Psoas muscle (tissue), 8 donors: ENCODE data around the gene ABLIM2. TPM values are rescaled to one million over a fixed set of nuclear protein-coding genes. Genes with fewer than 3 reads are reported as not detected.
A peak's percentile ranks its signal among the peaks of the same experiment; 100 is the strongest.
"Not testable (repeated sequence)": the region's sequence is repeated elsewhere in the genome, so short reads cannot be mapped to it uniquely, and the experiment has no call there.

Source experiments
- ATAC-seq, 4 donors: fragments of 200-7000 bp; cut with Tn5 transposase; one replicate each; pipeline ENCODE4 v1.9.1; 2020; ENCODE audit warnings: moderate library complexity in 3 of 4, mild to moderate bottlenecking in 2 of 4
- DNase-seq, 2 donors: peaks; one replicate each; pipeline ENCODE4 v3.0.0-alpha.2; 2020
- H3K27ac ChIP-seq: fragments of 200-600 bp; one replicate; pipeline ENCODE4 v1.8.0; 2022
- H3K27me3 ChIP-seq, 3 donors: fragments of 200-600 bp in 1 of 3; one replicate each; pipeline versions ENCODE4 v1.6.1 to v1.8.0; 2013 to 2022; ENCODE audit warnings: low read length in 2 of 3, mild to moderate bottlenecking in 2 of 3, moderate library complexity in 1 of 3; ENCODE audit not compliant: insufficient read depth in 3 of 3
- H3K36me3 ChIP-seq, 2 donors: fragments of 200-600 bp in 1 of 2; one replicate each; pipeline versions ENCODE4 v1.6.1 to v1.8.0; 2013 to 2022; ENCODE audit warnings: low read depth in 1 of 2, mild to moderate bottlenecking in 1 of 2, moderate library complexity in 1 of 2; ENCODE audit not compliant: insufficient read depth in 1 of 2
- H3K4me1 ChIP-seq: fragments of 200-600 bp; one replicate; pipeline ENCODE4 v1.8.0; 2022
- H3K4me3 ChIP-seq: fragments of 200-600 bp; one replicate; pipeline ENCODE4 v1.8.0; 2022; ENCODE audit warnings: mild to moderate bottlenecking
- H3K9me3 ChIP-seq: fragments of 200-600 bp; one replicate; pipeline ENCODE4 v1.8.0; 2022
- CTCF ChIP-seq: fragments of 200-600 bp; IDR thresholded peaks from one replicate; pipeline ENCODE4 v1.8.0; 2022; ENCODE audit warnings: antibody characterized with exemption
- WGBS, 3 donors: extraction: QIAGEN DNeasy Blood & Tissue Kit; methylation state at CpG; one replicate each; pipeline versions ENCODE4 v1.1.6 to v1.1.7; 2013; 5-methylcytosine and 5-hydroxymethylcytosine counted together
- intact Hi-C, 2 donors: fragments of 100-400 bp; cut with DNase I; formaldehyde crosslinking; loops; one replicate each; pipeline versions ENCODE4 v1.11.0 to v1.14.2; 2022
- polyA plus RNA-seq, 3 donors: library from polyadenylated mRNA; stranded (reverse); fragments of 200-250 nt; gene quantifications; one replicate each; pipeline ENCODE4 v1.2.3, GENCODE V29; 2013
- total RNA-seq, 4 donors: library from RNA; stranded (reverse); fragmentation: NEBNext Ultra II Directional in 2 of 4; extraction: Animal tissue kit (Norgen Biotek cat#: 25700) in 2 of 4; gene quantifications; one replicate each; pipeline versions ENCODE4 v1.2.1 to v1.2.4, GENCODE V29; 2021 to 2023
- donor health status: healthy with polysubstance abuse.
- donor health status: DM: no; HTN: no; CAD: no; lungs with moderate emphysema.
- donor health status: Bipolar disorder and iron deficiency.
- donor health status: healthy.
- donor health status: DM: yes; HTN: yes; CAD: no.
- donor health status: DM: no; HTN: no; CAD: no.
- donor health status: DM: no; HTN: no; CAD: no.
- donor health status: DM: yes; HTN: yes; CAD: no.

The ABLIM2 gene
- total and polyA plus RNA-seq, 7 donors, result 82.2 to 956 (median 292) TPM

GRCh38 chr4:7926822-7927221, 231.8 kb downstream of the ABLIM2 start:
- no peak for TF ChIP-seq CTCF
- peaks cover 4% of the 10 kb centered on the region for H3K4me1 ChIP-seq
- H3K27ac ChIP-seq, result no peak overlapping the region
- intact Hi-C loops, result loop anchor here (1.0 to 5.0 kb wide), 2 partner anchors 120 to 123 kb away; no protein-coding TSS in a partner anchor
- ATAC-seq (no peak), DNase-seq (no peak)
- no peaks in the 10 kb centered on the region for H3K36me3 ChIP-seq
- 89 to 96% (median 93%) methylated on average over 7 of the region's 7 CpGs for WGBS, 3 donors
- no peaks in the 10 kb centered on the region for H3K27me3 ChIP-seq
- H3K9me3 ChIP-seq, result no peaks in the 10 kb centered on the region
- no peak overlapping the region for H3K4me3 ChIP-seq

GRCh38 chr4:7924570-7924969, 234.0 kb downstream of the ABLIM2 start:
- Histone ChIP-seq H3K4me3 (no peak overlapping the region), H3K36me3 (no peaks in the 10 kb centered on the region), H3K4me1 (peaks cover 4% of the 10 kb centered on the region), H3K9me3 (no peaks in the 10 kb centered on the region), H3K27ac (no peak overlapping the region), H3K27me3 (no peaks in the 10 kb centered on the region)
- DNase-seq, result no peak
- TF ChIP-seq CTCF, result no peak
- peak in 1 of 4 donors; percentile 37 for ATAC-seq
- 66 to 76% (median 66%) methylated on average over 4 of the region's 4 CpGs for WGBS, 3 donors
- intact Hi-C loops, result no loop called here

DNA sequence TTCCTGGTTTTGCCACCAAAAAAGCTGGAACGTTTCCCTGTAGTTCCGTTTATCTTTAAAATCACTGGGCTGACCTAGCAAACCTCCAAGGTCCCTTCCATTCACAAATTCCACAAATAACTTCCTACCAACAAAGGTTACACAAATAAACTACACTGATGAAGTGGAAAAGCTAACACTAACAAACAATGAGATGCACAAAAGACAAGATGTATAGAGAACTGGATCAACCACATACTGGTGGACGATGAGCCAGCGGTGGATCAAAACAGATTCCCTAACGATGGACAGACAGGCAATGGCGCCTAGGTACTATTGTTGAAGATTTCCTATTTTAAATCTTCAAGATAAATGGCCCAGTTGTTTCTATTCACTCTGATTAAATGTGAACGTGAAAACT, 234.4 kb downstream of the ABLIM2 start:
- intact Hi-C loops, result no loop called here
- 56 to 63% (median 61%) methylated on average over 7 of the region's 7 CpGs for WGBS, 3 donors
- Histone ChIP-seq H3K4me3 (no peak overlapping the region), H3K27ac (no peak overlapping the region), H3K36me3 (no peaks in the 10 kb centered on the region), H3K4me1 (peaks cover 4% of the 10 kb centered on the region), H3K9me3 (no peaks in the 10 kb centered on the region), H3K27me3 (no peaks in the 10 kb centered on the region)
- ATAC-seq (no peak), DNase-seq (no peak)
- no peak for TF ChIP-seq CTCF

DNA sequence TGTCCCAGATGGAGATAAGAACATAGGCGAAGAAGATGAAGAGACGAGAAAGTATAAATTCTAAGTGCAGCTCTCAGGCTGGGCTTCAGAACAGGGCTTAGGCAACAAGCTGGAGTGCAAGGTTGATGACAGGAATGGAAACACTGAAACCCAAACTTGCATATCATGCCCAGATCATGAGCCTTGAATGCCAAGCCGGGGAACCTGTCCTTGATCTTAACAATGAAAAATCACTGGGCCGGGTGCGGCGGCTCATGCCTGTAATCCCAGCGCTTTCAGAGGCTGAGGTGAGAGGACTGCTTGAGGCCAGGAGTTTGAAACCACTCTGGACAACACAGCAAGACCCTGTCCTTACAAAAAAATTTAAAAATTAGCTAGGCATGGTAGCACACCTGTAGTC, 236.1 kb downstream of the ABLIM2 start:
- peaks cover 4% of the 10 kb centered on the region for H3K4me1 ChIP-seq
- H3K27me3 ChIP-seq, result no peaks in the 10 kb centered on the region
- H3K27ac ChIP-seq, result no peak overlapping the region
- no peaks in the 10 kb centered on the region for H3K9me3 ChIP-seq
- intact Hi-C loops, result no loop called here
- no peak overlapping the region for H3K4me3 ChIP-seq
- 84 to 97% (median 97%) methylated on average over 7 of the region's 7 CpGs for WGBS, 3 donors
- DNase-seq (no peak), ATAC-seq (peak in 1 of 4 donors; percentile 57)
- no peak for TF ChIP-seq CTCF
- no peaks in the 10 kb centered on the region for H3K36me3 ChIP-seq

DNA sequence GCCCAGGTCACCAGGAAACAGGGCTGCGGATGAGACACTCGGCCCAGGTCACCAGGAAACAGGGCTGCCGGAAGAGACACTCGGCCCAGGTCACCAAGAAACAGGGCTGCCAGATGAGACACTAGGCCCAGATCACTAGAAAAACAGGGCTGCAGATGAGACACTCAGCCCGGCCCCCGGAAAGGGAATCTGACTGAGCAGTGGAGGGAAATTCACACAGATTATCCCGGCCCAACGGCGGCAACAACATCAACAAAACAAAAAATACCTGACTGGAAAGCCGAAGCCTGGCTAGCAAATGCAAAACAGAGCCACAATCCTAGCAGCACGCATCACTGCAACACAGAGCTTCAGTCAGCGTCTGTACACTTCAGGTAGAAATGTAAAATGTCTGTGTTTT, 239.6 kb downstream of the ABLIM2 start:
- no peak overlapping the region for H3K27ac ChIP-seq
- no peaks in the 10 kb centered on the region for H3K27me3 ChIP-seq
- peaks cover under 1% of the 10 kb centered on the region for H3K4me1 ChIP-seq
- TF ChIP-seq CTCF, result no peak
- intact Hi-C loops, result no loop called here
- ATAC-seq (no peak), DNase-seq (no peak)
- WGBS, 3 donors, result 79 to 86% (median 81%) methylated on average over 12 of the region's 12 CpGs
- H3K36me3 ChIP-seq, result no peaks in the 10 kb centered on the region
- H3K4me3 ChIP-seq, result no peak overlapping the region
- H3K9me3 ChIP-seq, result no peaks in the 10 kb centered on the region

- intact Hi-C loops, H3K27ac ChIP-seq, H3K9me3 ChIP-seq, H3K36me3 ChIP-seq, H3K4me1 ChIP-seq, H3K4me3 ChIP-seq, H3K27me3 ChIP-seq, ATAC-seq, DNase-seq: not testable (repeated sequence)
- 81 to 87% (median 84%) methylated on average over 15 to 18 of the region's 18 CpGs for WGBS, 3 donors
These were observed 240.4 kb downstream of the ABLIM2 start for GRCh38 chr4:7918187-7918586.
